SK-N-SH (cell line): ENCODE data around the gene RNLS. TPM values are rescaled to one million over a fixed set of nuclear protein-coding genes. Genes with fewer than 3 reads are reported as not detected.

Source experiments
- CTCF ChIA-PET: fragments of 300-600, 350-600 bp; formaldehyde crosslinking; extraction: SDS; loops from one replicate; lab custom pipeline; 2021; lab: Yijun Ruan, JAX
- POLR2A ChIA-PET: fragments of 350-600 bp; sonication (Branson Sonifier 250); formaldehyde crosslinking; extraction: SDS; loops from one replicate; lab custom pipeline; 2020; ENCODE audit warnings: antibody characterized with exemption, inconsistent platforms; lab: Yijun Ruan, JAX
- DNase-seq: peaks from one replicate; pipeline ENCODE4 v3.0.0; 2012
- H2AFZ ChIP-seq: fragments of 200-600 bp; sonication (generic); 2 replicates; pipeline ENCODE4 v1.8.1; 2016; ENCODE audit warnings: antibody characterized with exemption, mild to moderate bottlenecking, low read depth
- H3F3A ChIP-seq: fragments of 200-600 bp; sonication (generic); replicated peaks from 2 replicates; pipeline ENCODE3; 2016; ENCODE audit warnings: antibody characterized with exemption, mild to moderate bottlenecking; ENCODE audit not compliant: insufficient read depth
- H3K27ac ChIP-seq, 2 experiments: fragments of 200-500 bp in 1 of 2; fragments of 200-600 bp in 1 of 2; sonication (Bioruptor generic) in 1 of 2; sonication (generic), shearing (Covaris generic) in 1 of 2; 2 replicates each; pipeline versions ENCODE4 v1.5.1 to v1.6.1; 2014 to 2016; ENCODE audit warnings: low read depth in 2 of 2, inconsistent platforms in 1 of 2, low read length in 1 of 2, mild to moderate bottlenecking in 1 of 2, mixed read lengths in 1 of 2
- H3K27me3 ChIP-seq: fragments of 200-600 bp; sonication (generic), shearing (Covaris generic); 2 replicates; pipeline ENCODE4 v1.6.1; 2016; ENCODE audit warnings: mixed run types; ENCODE audit not compliant: insufficient read depth
- H3K36me3 ChIP-seq, 2 experiments: fragments of 200-500 bp in 1 of 2; fragments of 200-600 bp in 1 of 2; sonication (Bioruptor generic) in 1 of 2; sonication (generic) in 1 of 2; replicated peaks in 1 of 2; 2 replicates each; pipeline versions ENCODE3 to v1.5.1; 2014 to 2016; ENCODE audit warnings: low read length in 1 of 2, mild to moderate bottlenecking in 1 of 2; ENCODE audit not compliant: insufficient read depth in 2 of 2, control insufficient read depth in 1 of 2
- H3K4me1 ChIP-seq, 2 experiments: fragments of 200-500 bp in 1 of 2; fragments of 200-600 bp in 1 of 2; sonication (Bioruptor generic) in 1 of 2; sonication (generic), shearing (Covaris generic) in 1 of 2; 2 replicates each; pipeline versions ENCODE4 v1.5.1 to v1.6.1; 2014 to 2016; ENCODE audit warnings: low read depth in 1 of 2, low read length in 1 of 2, mixed run types in 1 of 2; ENCODE audit not compliant: insufficient read depth in 2 of 2, control insufficient read depth in 1 of 2
- H3K4me2 ChIP-seq: fragments of 200-600 bp; sonication (generic), shearing (Covaris generic); 2 replicates; pipeline ENCODE4 v1.6.1; 2017; ENCODE audit warnings: mixed run types
- H3K4me3 ChIP-seq, 2 experiments: fragments of 200-500 bp in 1 of 2; fragments of 200-600 bp in 1 of 2; sonication (Bioruptor generic) in 1 of 2; sonication (generic), shearing (Covaris generic) in 1 of 2; 2 replicates each; pipeline versions ENCODE4 v1.5.1 to v1.8.1; 2014 to 2016; ENCODE audit warnings: low read depth in 2 of 2, inconsistent platforms in 1 of 2, low read length in 1 of 2, mild to moderate bottlenecking in 1 of 2, mixed read lengths in 1 of 2, moderate library complexity in 1 of 2
- H3K79me2 ChIP-seq: fragments of 200-600 bp; sonication (generic); 2 replicates; pipeline ENCODE4 v1.8.1; 2017; ENCODE audit warnings: mild to moderate bottlenecking; ENCODE audit not compliant: insufficient read depth
- H3K9ac ChIP-seq: fragments of 200-600 bp; sonication (generic); 2 replicates; pipeline ENCODE4 v1.6.1; 2017; ENCODE audit warnings: mixed run types
- H3K9me2 ChIP-seq: fragments of 200-600 bp; sonication (generic); 2 replicates; pipeline ENCODE4 v1.6.1; 2017; ENCODE audit warnings: mixed run types
- H3K9me3 ChIP-seq: fragments of 200-600 bp; sonication (generic); 2 replicates; pipeline ENCODE4 v1.6.1; 2017; ENCODE audit warnings: mixed run types, mild to moderate bottlenecking, moderate library complexity
- H4K20me1 ChIP-seq: fragments of 200-600 bp; sonication (generic); 2 replicates; pipeline ENCODE4 v1.6.1; 2017; ENCODE audit warnings: mild to moderate bottlenecking, mixed run types; ENCODE audit not compliant: insufficient read depth
- CTCF ChIP-seq: fragments of 200-600 bp; sonication (generic); IDR thresholded peaks from 2 replicates; pipeline ENCODE4 v1.6.1; 2017; ENCODE audit warnings: antibody characterized with exemption, mild to moderate bottlenecking, moderate library complexity
- ELF1 ChIP-seq: IDR thresholded peaks from 2 replicates; pipeline ENCODE4 v1.4.0; 2012
- EP300 ChIP-seq, 2 experiments: IDR thresholded peaks; 2 replicates each; pipeline versions ENCODE4 v1.4.0 to v1.6.1; 2012; ENCODE audit warnings: borderline replicate concordance in 1 of 2, low read depth in 1 of 2, low read length in 1 of 2
- GABPA ChIP-seq: IDR thresholded peaks from 2 replicates; pipeline ENCODE4 v1.4.0; 2012; ENCODE audit warnings: low read depth, mild to moderate bottlenecking
- IRF3 ChIP-seq: fragments of 150-350 bp; IDR thresholded peaks from 2 replicates; pipeline ENCODE4 v1.6.1; 2016; ENCODE audit warnings: mild to moderate bottlenecking, low read depth, low read length
- MEF2A ChIP-seq: IDR thresholded peaks from 2 replicates; pipeline ENCODE4 v1.4.0; 2012; ENCODE audit warnings: low read depth, borderline replicate concordance
- PBX3 ChIP-seq: IDR thresholded peaks from 2 replicates; pipeline ENCODE4; 2012
- REST ChIP-seq: IDR thresholded peaks from 2 replicates; pipeline ENCODE4 v1.6.1; 2012; ENCODE audit warnings: mild to moderate bottlenecking, low read depth, low read length, moderate library complexity
- RFX5 ChIP-seq: IDR thresholded peaks from 2 replicates; pipeline ENCODE4 v1.6.1; 2012; ENCODE audit warnings: mild to moderate bottlenecking, improper control_type of control experiment, low read length
- RXRA ChIP-seq: IDR thresholded peaks from 2 replicates; pipeline ENCODE4 v1.4.0; 2012; ENCODE audit warnings: low read depth, mild to moderate bottlenecking, borderline replicate concordance
- TCF12 ChIP-seq: IDR thresholded peaks from 2 replicates; pipeline ENCODE4 v1.4.0; 2012
- TEAD4 ChIP-seq: IDR thresholded peaks from 2 replicates; pipeline ENCODE4 v1.4.0; 2012; ENCODE audit warnings: mild to moderate bottlenecking, borderline replicate concordance; ENCODE audit not compliant: insufficient read depth
- WGBS: methylation state at CpG from one replicate; pipeline ENCODE4 v1.1.6; 2017; ENCODE audit warnings: low lambda C conversion rate; 5-methylcytosine and 5-hydroxymethylcytosine counted together
- polyA plus RNA-seq, 3 experiments: library from polyadenylated mRNA; depleted of rRNA; stranded (reverse); fragments of >200 nt; gene quantifications; 2 replicates each; pipeline ENCODE4 v1.2.3, GENCODE V29; 2012

The RNLS gene
- polyA plus RNA-seq, 1 of the 3 experiments (the other 2 are of a cell fraction) = not detected

- Histone ChIP-seq H3K4me2 (no peak overlapping the region), H3F3A (no peaks in the 10 kb centered on the region), H3K4me1 (no peaks in the 10 kb centered on the region), H3K9me2 (no peaks in the 10 kb centered on the region), H4K20me1 (no peaks in the 10 kb centered on the region), H3K4me3 (no peak overlapping the region), H3K9ac (no peak overlapping the region), H3K36me3 (no peaks in the 10 kb centered on the region), H3K27me3 (no peaks in the 10 kb centered on the region), H3K79me2 (no peaks in the 10 kb centered on the region), H3K27ac (no peak overlapping the region), H2AFZ (no peak overlapping the region), H3K9me3 (no peaks in the 10 kb centered on the region)
- no peak for DNase-seq
- 79% methylated on average over 4 of the region's 4 CpGs for WGBS
- ChIA-PET CTCF (interaction anchor here (2.6 kb wide), 1 partner anchor 10 kb away, joined by 7 read pairs; no protein-coding TSS in a partner anchor), POLR2A (no interaction called here)
- TF ChIP-seq TCF12 = no peak
- TF ChIP-seq ELF1 = no peak
- no peak for TF ChIP-seq GABPA
- TF ChIP-seq MEF2A = no peak
- TF ChIP-seq RXRA = no peak
- TF ChIP-seq TEAD4 = no peak
- TF ChIP-seq CTCF = no peak
- TF ChIP-seq IRF3 = no peak
- no peak for TF ChIP-seq RFX5
- no peak for TF ChIP-seq PBX3
- no peak for TF ChIP-seq EP300 (IDR thresholded peaks at IDR 0.05; ENCODE audit: borderline replicate concordance in 1 of 2, low read depth in 1 of 2, low read length in 1 of 2)
- no peak for TF ChIP-seq REST
Measured at GRCh38 chr10:88542522-88542921, 40.6 kb downstream of the RNLS start.
